Caki2 (cell line): ENCODE data around the gene ATAD3A. TPM values are rescaled to one million over a fixed set of nuclear protein-coding genes. Genes with fewer than 3 reads are reported as not detected.

Experiments used
- total RNA-seq: library from RNA; depleted of rRNA; stranded (reverse); fragments of >200 nt; shearing (Covaris generic); gene quantifications from 2 replicates; pipeline ENCODE4 v1.2.3, GENCODE V29; 2014; ENCODE audit warnings: low replicate concordance; rRNA removed

Gene ATAD3A
- total RNA-seq, 1 experiment from 2014 or later = 82.4 TPM

Other genes with a start within 250 kb of the ATAD3A start
- 73.0 and 121 TPM in 2 replicates for gene UBE2J2, start 238.3 kb upstream of the ATAD3A start, total RNA-seq
- gene SCNN1D, start 231.7 kb upstream of the ATAD3A start, total RNA-seq = 1.8 and 2.8 TPM in 2 replicates
- gene ACAP3, start 204.2 kb upstream of the ATAD3A start, total RNA-seq = 35.9 and 50.2 TPM in 2 replicates
- gene PUSL1, start 203.6 kb upstream of the ATAD3A start, total RNA-seq = 50.3 and 57.5 TPM in 2 replicates
- 57.6 and 90.2 TPM in 2 replicates for gene INTS11, start 187.5 kb upstream of the ATAD3A start, total RNA-seq
- 25.8 and 28.5 TPM in 2 replicates for gene CPTP, start 187.4 kb upstream of the ATAD3A start, total RNA-seq
- not detected in 2 replicates for gene TAS1R3, start 180.9 kb upstream of the ATAD3A start, total RNA-seq
- gene DVL1, start 162.7 kb upstream of the ATAD3A start, total RNA-seq = 84.9 and 103 TPM in 2 replicates
- gene MXRA8, start 153.6 kb upstream of the ATAD3A start, total RNA-seq = not detected in 2 replicates
- 130 and 178 TPM in 2 replicates for gene AURKAIP1, start 137.0 kb upstream of the ATAD3A start, total RNA-seq
- gene CCNL2, start 112.8 kb upstream of the ATAD3A start, total RNA-seq = 34.3 and 34.9 TPM in 2 replicates
- gene MRPL20, start 104.9 kb upstream of the ATAD3A start, total RNA-seq = 32.2 and 79.3 TPM in 2 replicates
- not detected in 2 replicates for gene ANKRD65, start 90.9 kb upstream of the ATAD3A start, total RNA-seq
- gene VWA1, start 76.5 kb upstream of the ATAD3A start, total RNA-seq = 37.5 and 47.0 TPM in 2 replicates
- not detected in 2 replicates for gene ATAD3C, start 62.5 kb upstream of the ATAD3A start, total RNA-seq
- gene ATAD3B, start 40.4 kb upstream of the ATAD3A start, total RNA-seq = 22.3 and 40.7 TPM in 2 replicates
- not detected in 2 replicates for gene TMEM240, start 28.5 kb downstream of the ATAD3A start, total RNA-seq
- gene SSU72, start 62.7 kb downstream of the ATAD3A start, total RNA-seq = 51.1 and 81.8 TPM in 2 replicates
- gene FNDC10, start 88.0 kb downstream of the ATAD3A start, total RNA-seq = 16.9 and 31.3 TPM in 2 replicates
- 35.7 and 49.0 TPM in 2 replicates for gene MIB2, start 103.3 kb downstream of the ATAD3A start, total RNA-seq
- gene MMP23B, start 120.0 kb downstream of the ATAD3A start, total RNA-seq = not detected in 2 replicates
- gene CDK11B, start 146.8 kb downstream of the ATAD3A start, total RNA-seq = 4.4 and 5.5 TPM in 2 replicates
- gene SLC35E2B, start 180.6 kb downstream of the ATAD3A start, total RNA-seq = 13.6 and 13.8 TPM in 2 replicates
- gene CDK11A, start 212.2 kb downstream of the ATAD3A start, total RNA-seq = 3.7 and 15.4 TPM in 2 replicates